Urinary bladder (tissue), 4 donors: ENCODE data around the gene KIAA0930. TPM values are rescaled to one million over a fixed set of nuclear protein-coding genes. Genes with fewer than 3 reads are reported as not detected.
A peak's percentile ranks its signal among the peaks of the same experiment; 100 is the strongest.

ENCODE experiments used
- DNase-seq: peaks from one replicate; pipeline ENCODE4 v3.0.0-alpha.2; 2015; ENCODE audit errors: extremely low spot score
- H3K27ac ChIP-seq: one replicate; pipeline ENCODE4 v1.5.1; 2013; ENCODE audit warnings: low read depth, mild to moderate bottlenecking, moderate library complexity
- H3K36me3 ChIP-seq: one replicate; pipeline ENCODE4 v1.6.1; 2013; ENCODE audit warnings: mild to moderate bottlenecking, moderate library complexity; ENCODE audit not compliant: insufficient read depth
- H3K4me1 ChIP-seq: one replicate; pipeline ENCODE4 v1.6.1; 2013; ENCODE audit warnings: mild to moderate bottlenecking, moderate library complexity; ENCODE audit not compliant: insufficient read depth
- H3K4me3 ChIP-seq: one replicate; pipeline ENCODE4 v1.5.1; 2013; ENCODE audit warnings: low read depth, low read length
- WGBS: extraction: QIAGEN DNeasy Blood & Tissue Kit; methylation state at CpG from one replicate; pipeline ENCODE4 v1.1.7; 2013; 5-methylcytosine and 5-hydroxymethylcytosine counted together
- polyA plus RNA-seq: library from polyadenylated mRNA; stranded (reverse); fragments of 200-250 nt; gene quantifications from one replicate; pipeline ENCODE4 v1.2.3, GENCODE V29; 2013
- total RNA-seq: library from RNA; depleted of rRNA; stranded (reverse); fragments of >200 nt; gene quantifications from one replicate; pipeline ENCODE4 v1.2.3, GENCODE V29; 2014
- donor health status: healthy with polysubstance abuse.
- donor health status: healthy.

KIAA0930 gene
- total and polyA plus RNA-seq, 2 donors, result 22.9 to 58.7 TPM

GRCh38 chr22:45188779-45189178 lies 51.9 kb downstream of the KIAA0930 start:
- no peaks in the 10 kb centered on the region for H3K4me1 ChIP-seq
- no peaks in the 10 kb centered on the region for H3K36me3 ChIP-seq
- WGBS, result 60% methylated on average over 16 of the region's 16 CpGs
- H3K4me3 ChIP-seq, result no peak overlapping the region
- H3K27ac ChIP-seq, result no peak overlapping the region
- DNase-seq, result no peak

- H3K4me3 ChIP-seq, result no peak overlapping the region
- no peaks in the 10 kb centered on the region for H3K36me3 ChIP-seq
- 60% methylated on average over 4 of the region's 4 CpGs for WGBS
- H3K4me1 ChIP-seq, result no peaks in the 10 kb centered on the region
- no peak for DNase-seq
- H3K27ac ChIP-seq, result no peak overlapping the region
Measured at GRCh38 chr22:45187891-45188290, 52.8 kb downstream of the KIAA0930 start.

- DNase-seq, result no peak
- H3K4me3 ChIP-seq, result no peak overlapping the region
- no peaks in the 10 kb centered on the region for H3K4me1 ChIP-seq
- WGBS, result 82% methylated on average over 16 of the region's 16 CpGs
- no peaks in the 10 kb centered on the region for H3K36me3 ChIP-seq
- H3K27ac ChIP-seq, result no peak overlapping the region
Measured at GRCh38 chr22:45185718-45186514, 54.8 kb downstream of the KIAA0930 start.

- WGBS, result 93% methylated on average over 13 of the region's 13 CpGs
- no peak overlapping the region for H3K4me3 ChIP-seq
- no peaks in the 10 kb centered on the region for H3K4me1 ChIP-seq
- no peak for DNase-seq
- H3K27ac ChIP-seq, result no peak overlapping the region
- H3K36me3 ChIP-seq, result no peaks in the 10 kb centered on the region
Measured at GRCh38 chr22:45183974-45184373, 56.7 kb downstream of the KIAA0930 start.

- Histone ChIP-seq H3K4me1 (no peaks in the 10 kb centered on the region), H3K27ac (no peak overlapping the region), H3K36me3 (no peaks in the 10 kb centered on the region), H3K4me3 (no peak overlapping the region)
- DNase-seq, result no peak
- 91% methylated on average over 2 of the region's 2 CpGs for WGBS
Measured at GRCh38 chr22:45181766-45182165, 58.9 kb downstream of the KIAA0930 start.

- H3K4me3 ChIP-seq, result no peak overlapping the region
- peaks cover 1% of the 10 kb centered on the region for H3K36me3 ChIP-seq
- no peaks in the 10 kb centered on the region for H3K4me1 ChIP-seq
- no peak overlapping the region for H3K27ac ChIP-seq
- 95% methylated on average over 4 of the region's 4 CpGs for WGBS
- no peak for DNase-seq
Measured at GRCh38 chr22:45181240-45181639, 59.5 kb downstream of the KIAA0930 start.

GRCh38 chr22:45180146-45180679 lies 60.5 kb downstream of the KIAA0930 start:
- H3K4me3 ChIP-seq, result no peak overlapping the region
- H3K27ac ChIP-seq, result no peak overlapping the region
- DNase-seq, result no peak
- 87% methylated on average over 14 of the region's 14 CpGs for WGBS
- H3K4me1 ChIP-seq, result no peaks in the 10 kb centered on the region
- H3K36me3 ChIP-seq, result peaks cover 4% of the 10 kb centered on the region

GRCh38 chr22:45179276-45180049 lies 61.2 kb downstream of the KIAA0930 start:
- 92% methylated on average over 9 of the region's 9 CpGs for WGBS
- H3K36me3 ChIP-seq, result peaks cover 4% of the 10 kb centered on the region

GRCh38 chr22:45172881-45173585 lies 67.7 kb downstream of the KIAA0930 start:
- no peak overlapping the region for H3K4me3 ChIP-seq
- 78% methylated on average over 7 of the region's 7 CpGs for WGBS
- H3K36me3 ChIP-seq, result peaks cover 10% of the 10 kb centered on the region
- no peak for DNase-seq
- no peak overlapping the region for H3K27ac ChIP-seq
- H3K4me1 ChIP-seq, result no peaks in the 10 kb centered on the region

More at GRCh38 chr22:45179276-45180049, 61.2 kb downstream of the KIAA0930 start:
- DNase-seq, result no peak
- H3K27ac ChIP-seq, result no peak overlapping the region
- no peak overlapping the region for H3K4me3 ChIP-seq
- no peaks in the 10 kb centered on the region for H3K4me1 ChIP-seq

GRCh38 chr22:45171830-45172229 lies 68.9 kb downstream of the KIAA0930 start:
- no peak for DNase-seq
- 84% methylated on average over 6 of the region's 6 CpGs for WGBS

GRCh38 chr22:45169591-45170466 lies 70.9 kb downstream of the KIAA0930 start:
- WGBS, result 82% methylated on average over 19 of the region's 19 CpGs
- no peak for DNase-seq
- no peaks in the 10 kb centered on the region for H3K4me1 ChIP-seq
- H3K4me3 ChIP-seq, result no peak overlapping the region
- no peak overlapping the region for H3K27ac ChIP-seq
- H3K36me3 ChIP-seq, result peaks cover 6% of the 10 kb centered on the region

More at GRCh38 chr22:45171830-45172229, 68.9 kb downstream of the KIAA0930 start:
- Histone ChIP-seq H3K36me3 (peaks cover 10% of the 10 kb centered on the region), H3K4me1 (no peaks in the 10 kb centered on the region), H3K4me3 (no peak overlapping the region), H3K27ac (no peak overlapping the region)

GRCh38 chr22:45166932-45167331 lies 73.8 kb downstream of the KIAA0930 start:
- DNase-seq, result no peak
- no peaks in the 10 kb centered on the region for H3K4me1 ChIP-seq
- peaks cover 6% of the 10 kb centered on the region for H3K36me3 ChIP-seq
- H3K4me3 ChIP-seq, result no peak overlapping the region
- H3K27ac ChIP-seq, result peak overlapping the region; percentile 29
- WGBS, result 73% methylated on average over 5 of the region's 5 CpGs
